A673 (cell line): Measurements from ENCODE around the gene HTR3E. TPM values are rescaled to one million over a fixed set of nuclear protein-coding genes. Genes with fewer than 3 reads are reported as not detected.
"Not testable (repeated sequence)": the region's sequence is repeated elsewhere in the genome, so short reads cannot be mapped to it uniquely, and the experiment has no call there.

ENCODE experiments used
- BruUV-seq: library from RNA; stranded (reverse); fragments of 400-500 nt; replicated peaks from 2 replicates; lab custom pipeline; 2021; lab: Mats Ljungman, UMichigan
- CTCF ChIA-PET: fragments of 300-600 bp; sonication (Branson Sonifier 250); formaldehyde crosslinking; loops from one replicate; lab custom pipeline; 2022; ENCODE audit warnings: antibody characterized with exemption; lab: Charles Lee
- POLR2A ChIA-PET: fragments of 300-600 bp; sonication (Branson Sonifier 250); formaldehyde crosslinking; loops from one replicate; lab custom pipeline; 2022; ENCODE audit warnings: antibody characterized with exemption; ENCODE audit not compliant: low non-redundant PET; lab: Charles Lee
- DNase-seq: peaks from one replicate; pipeline ENCODE4 v3.0.0-alpha.2; 2015; ENCODE audit warnings: low spot score
- H3K27ac ChIP-seq: fragments of 200-600 bp; sonication (generic); 2 replicates; pipeline ENCODE4 v1.5.1; 2016; ENCODE audit warnings: mixed run types, low read depth, mild to moderate bottlenecking, mixed read lengths, antibody characterized with exemption, low read length; ENCODE audit not compliant: poor library complexity, severe bottlenecking
- H3K27me3 ChIP-seq: fragments of 200-600 bp; sonication (generic); replicated peaks from 2 replicates; pipeline ENCODE4 v1.6.1; 2017; ENCODE audit warnings: mixed run types, low read depth, mild to moderate bottlenecking, mixed read lengths, antibody characterized with exemption, low read length; ENCODE audit not compliant: insufficient read depth, poor library complexity
- H3K36me3 ChIP-seq: fragments of 200-600 bp; sonication (generic); 2 replicates; pipeline ENCODE4 v1.6.1; 2016; ENCODE audit warnings: mixed run types, mild to moderate bottlenecking, mixed read lengths, antibody characterized with exemption, low read length; ENCODE audit not compliant: insufficient read depth, poor library complexity, severe bottlenecking
- H3K4me1 ChIP-seq: fragments of 200-600 bp; sonication (generic); 2 replicates; pipeline ENCODE4 v1.6.1; 2017; ENCODE audit warnings: mixed run types, mild to moderate bottlenecking, mixed read lengths, antibody characterized with exemption, low read length; ENCODE audit not compliant: insufficient read depth, poor library complexity, severe bottlenecking
- H3K4me3 ChIP-seq: fragments of 200-600 bp; sonication (generic); 2 replicates; pipeline ENCODE4 v1.5.1; 2016; ENCODE audit warnings: low read depth, mixed run types, mild to moderate bottlenecking, mixed read lengths, low read length; ENCODE audit not compliant: poor library complexity, severe bottlenecking
- H3K9me3 ChIP-seq: fragments of 200-600 bp; sonication (generic); 2 replicates; pipeline ENCODE4 v1.6.1; 2016; ENCODE audit warnings: mixed run types, low read depth, mild to moderate bottlenecking, mixed read lengths, antibody characterized with exemption, low read length; ENCODE audit not compliant: poor library complexity, severe bottlenecking
- CTCF ChIP-seq: fragments of 300-800, 200-600 bp; sonication (generic); conservative IDR thresholded peaks from 2 replicates; pipeline ENCODE4 v1.5.1; 2017; ENCODE audit warnings: low read depth, mild to moderate bottlenecking, antibody characterized with exemption, low read length, moderate library complexity, mixed read lengths
- EZH2 ChIP-seq: fragments of 200-600 bp; sonication (generic); IDR thresholded peaks from 2 replicates; pipeline ENCODE4 v1.6.1; 2017; ENCODE audit warnings: borderline replicate concordance, low read depth, mild to moderate bottlenecking, mixed read lengths, antibody characterized with exemption, low read length; ENCODE audit not compliant: poor library complexity, severe bottlenecking
- intact Hi-C: fragments of 100-400 bp; cut with micrococcal nuclease; formaldehyde crosslinking; loops from one replicate; pipeline ENCODE4 v1.10.0; 2022; ENCODE audit not compliant: unreplicated experiment
- total RNA-seq: library from RNA; stranded (reverse); gene quantifications from 2 replicates; pipeline ENCODE4 v1.2.3, GENCODE V29; 2021

The HTR3E gene
- total RNA-seq, 1 experiment from 2014 or later: not detected

DNA sequence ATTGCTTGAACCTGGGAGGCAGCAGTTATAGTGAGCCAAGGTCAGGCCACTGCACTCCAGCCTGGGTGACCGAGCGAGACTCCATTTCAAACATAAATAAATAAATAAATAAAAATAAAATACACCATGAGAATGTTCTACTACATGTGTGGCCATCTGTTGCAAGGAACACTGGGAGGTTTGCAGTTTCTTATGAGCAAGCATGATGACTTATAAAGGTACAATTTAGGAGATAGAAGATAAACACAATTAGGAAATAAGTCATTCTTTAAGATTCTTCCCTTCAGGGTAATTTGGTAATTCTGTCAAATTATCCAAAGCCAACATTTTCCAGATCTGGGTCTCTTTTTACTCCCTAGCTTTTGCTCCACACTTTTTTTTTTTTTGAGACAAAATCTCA lies 30.7 kb upstream of the HTR3E start:
- Histone ChIP-seq H3K27me3 (no peaks in the 10 kb centered on the region), H3K4me3 (no peak overlapping the region), H3K36me3 (no peaks in the 10 kb centered on the region), H3K27ac (no peak overlapping the region), H3K4me1 (no peaks in the 10 kb centered on the region), H3K9me3 (peaks cover 4% of the 10 kb centered on the region)
- CTCF ChIA-PET: no interaction called here
- no peak for DNase-seq
- intact Hi-C loops: no loop called here
- TF ChIP-seq EZH2 (no peak), CTCF (no peak)
- no TSS peak for BruUV-seq
- POLR2A ChIA-PET: no interaction called here

GRCh38 chr3:184067573-184068055 lies 29.2 kb upstream of the HTR3E start:
- intact Hi-C loops: no loop called here
- DNase-seq: no peak
- no TSS peak for BruUV-seq
- Histone ChIP-seq H3K4me1 (no peaks in the 10 kb centered on the region), H3K27ac (no peak overlapping the region), H3K36me3 (no peaks in the 10 kb centered on the region), H3K4me3 (no peak overlapping the region), H3K9me3 (peaks cover 4% of the 10 kb centered on the region), H3K27me3 (no peaks in the 10 kb centered on the region)
- CTCF ChIA-PET: no interaction called here
- TF ChIP-seq EZH2: no peak
- TF ChIP-seq CTCF: no peak
- POLR2A ChIA-PET: no interaction called here

GRCh38 chr3:184068344-184068743 lies 28.5 kb upstream of the HTR3E start:
- Histone ChIP-seq H3K36me3 (no peaks in the 10 kb centered on the region), H3K27me3 (no peaks in the 10 kb centered on the region), H3K4me3 (no peak overlapping the region), H3K4me1 (no peaks in the 10 kb centered on the region), H3K27ac (no peak overlapping the region), H3K9me3 (peaks cover 4% of the 10 kb centered on the region)
- no TSS peak for BruUV-seq
- intact Hi-C loops: no loop called here
- ChIA-PET POLR2A (no interaction called here), CTCF (no interaction called here)
- DNase-seq: no peak
- TF ChIP-seq CTCF (no peak), EZH2 (no peak)

- DNase-seq, H3K27me3 ChIP-seq, BruUV-seq, intact Hi-C loops, H3K4me3 ChIP-seq, H3K9me3 ChIP-seq, H3K36me3 ChIP-seq, H3K4me1 ChIP-seq, CTCF ChIA-PET, H3K27ac ChIP-seq: not testable (repeated sequence)
- POLR2A ChIA-PET: interaction anchor here (0.6 kb wide), 1 partner anchor 11 kb away, joined by 3 read pairs; no protein-coding TSS in a partner anchor
These were observed 25.7 kb upstream of the HTR3E start for GRCh38 chr3:184071142-184071541.
